DND-41 (cell line): Measurements from ENCODE around the gene BBS1.

ENCODE experiments used
- EZH2 ChIP-seq: IDR thresholded peaks from 3 replicates; pipeline ENCODE4 v1.6.1; 2012; ENCODE audit warnings: borderline replicate concordance, low read depth, mild to moderate bottlenecking, moderate library complexity, low read length, inconsistent platforms; ENCODE audit not compliant: severe bottlenecking
- TF ChIP-seq, protein P1 (sequence below): IDR thresholded peaks from 2 replicates; pipeline ENCODE4 v1.5.1; 2012; ENCODE audit warnings: borderline replicate concordance, low read length, moderate library complexity, mild to moderate bottlenecking; ENCODE audit not compliant: poor library complexity, severe bottlenecking; ENCODE audit errors: extremely low read depth

GRCh38 chr11:66472054-66472453 is 38.4 kb upstream of the BBS1 start:
- TF ChIP-seq, protein P1, sequence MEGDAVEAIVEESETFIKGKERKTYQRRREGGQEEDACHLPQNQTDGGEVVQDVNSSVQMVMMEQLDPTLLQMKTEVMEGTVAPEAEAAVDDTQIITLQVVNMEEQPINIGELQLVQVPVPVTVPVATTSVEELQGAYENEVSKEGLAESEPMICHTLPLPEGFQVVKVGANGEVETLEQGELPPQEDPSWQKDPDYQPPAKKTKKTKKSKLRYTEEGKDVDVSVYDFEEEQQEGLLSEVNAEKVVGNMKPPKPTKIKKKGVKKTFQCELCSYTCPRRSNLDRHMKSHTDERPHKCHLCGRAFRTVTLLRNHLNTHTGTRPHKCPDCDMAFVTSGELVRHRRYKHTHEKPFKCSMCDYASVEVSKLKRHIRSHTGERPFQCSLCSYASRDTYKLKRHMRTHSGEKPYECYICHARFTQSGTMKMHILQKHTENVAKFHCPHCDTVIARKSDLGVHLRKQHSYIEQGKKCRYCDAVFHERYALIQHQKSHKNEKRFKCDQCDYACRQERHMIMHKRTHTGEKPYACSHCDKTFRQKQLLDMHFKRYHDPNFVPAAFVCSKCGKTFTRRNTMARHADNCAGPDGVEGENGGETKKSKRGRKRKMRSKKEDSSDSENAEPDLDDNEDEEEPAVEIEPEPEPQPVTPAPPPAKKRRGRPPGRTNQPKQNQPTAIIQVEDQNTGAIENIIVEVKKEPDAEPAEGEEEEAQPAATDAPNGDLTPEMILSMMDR: no peak
- TF ChIP-seq EZH2: no peak
